Neural cell (in vitro differentiated cells): ENCODE results near the gene DCUN1D1. TPM values are rescaled to one million over a fixed set of nuclear protein-coding genes. Genes with fewer than 3 reads are reported as not detected.

Source experiments
- H2AFZ ChIP-seq: fragments of 200-600, 300-800 bp; sonication (generic), shearing (Covaris generic); 2 replicates; pipeline ENCODE4 v1.6.0; 2014; ENCODE audit warnings: low read depth, mild to moderate bottlenecking, antibody characterized with exemption, low read length, moderate library complexity
- H3F3A ChIP-seq: fragments of 200-600 bp; shearing (Covaris generic); 2 replicates; pipeline ENCODE4 v1.6.1; 2016; ENCODE audit warnings: mild to moderate bottlenecking, moderate library complexity, mixed read lengths, antibody characterized with exemption, low read length; ENCODE audit not compliant: insufficient read depth, poor library complexity, severe bottlenecking
- H3K27ac ChIP-seq: fragments of 200-600, 300-800 bp; sonication (generic), shearing (Covaris generic); 2 replicates; pipeline ENCODE4 v1.5.1; 2014; ENCODE audit warnings: mild to moderate bottlenecking, low read length, moderate library complexity
- H3K27me3 ChIP-seq: fragments of 300-800, 200-600 bp; sonication (generic), shearing (Covaris generic); 2 replicates; pipeline ENCODE4 v1.6.0; 2014; ENCODE audit warnings: mild to moderate bottlenecking, low read depth, low read length, moderate library complexity; ENCODE audit not compliant: insufficient read depth
- H3K36me3 ChIP-seq: fragments of 300-800, 200-600 bp; sonication (generic), shearing (Covaris generic); 2 replicates; pipeline ENCODE4 v1.5.1; 2014; ENCODE audit warnings: mild to moderate bottlenecking, antibody characterized with exemption, low read length, moderate library complexity; ENCODE audit not compliant: insufficient read depth
- H3K4me2 ChIP-seq: fragments of 300-800, 200-600 bp; sonication (generic), shearing (Covaris generic); 2 replicates; pipeline ENCODE4 v1.6.0; 2014; ENCODE audit warnings: mild to moderate bottlenecking, low read length
- H3K4me3 ChIP-seq: fragments of 300-800, 200-600 bp; sonication (generic), shearing (Covaris generic); 2 replicates; pipeline ENCODE4 v1.5.1; 2014; ENCODE audit warnings: mild to moderate bottlenecking, low read length, moderate library complexity
- H3K79me2 ChIP-seq: fragments of 200-600 bp; shearing (Covaris generic); replicated peaks from 2 replicates; pipeline ENCODE4 v1.6.0; 2014; ENCODE audit warnings: mild to moderate bottlenecking, low read length, moderate library complexity; ENCODE audit not compliant: insufficient read depth
- H3K9ac ChIP-seq: fragments of 300-800, 200-600 bp; sonication (generic), shearing (Covaris generic); 2 replicates; pipeline ENCODE4 v1.6.1; 2016; ENCODE audit warnings: mild to moderate bottlenecking, low read length, mixed read lengths
- H3K9me2 ChIP-seq: fragments of 200-600 bp; shearing (Covaris generic); 2 replicates; pipeline ENCODE4 v1.6.1; 2016; ENCODE audit warnings: mild to moderate bottlenecking, low read length, mixed read lengths; ENCODE audit not compliant: insufficient read depth
- H3K9me3 ChIP-seq: fragments of 200-600, 300-800 bp; sonication (generic), shearing (Covaris generic); 2 replicates; pipeline ENCODE4 v1.6.1; 2016; ENCODE audit warnings: mild to moderate bottlenecking, mixed run types, low read length, moderate library complexity, mixed read lengths
- H4K20me1 ChIP-seq: fragments of 200-600 bp; shearing (Covaris generic); 2 replicates; pipeline ENCODE4 v1.6.1; 2016; ENCODE audit warnings: mild to moderate bottlenecking, mixed run types; ENCODE audit not compliant: insufficient read depth
- CTCF ChIP-seq: fragments of 450-650 bp; IDR thresholded peaks from 2 replicates; pipeline ENCODE4 v1.5.1; 2014; ENCODE audit warnings: antibody characterized with exemption, mild to moderate bottlenecking, moderate library complexity; ENCODE audit not compliant: poor library complexity, severe bottlenecking
- EP300 ChIP-seq: fragments of 450-650 bp; conservative IDR thresholded peaks from 2 replicates; pipeline ENCODE4 v1.6.1; 2014; ENCODE audit warnings: antibody characterized with exemption, mild to moderate bottlenecking, moderate library complexity; ENCODE audit not compliant: poor library complexity, severe bottlenecking
- EZH2 ChIP-seq: fragments of 200-600, 300-800 bp; shearing (Covaris generic), sonication (generic); IDR thresholded peaks from 2 replicates; pipeline ENCODE4 v1.6.1; 2014; ENCODE audit warnings: antibody characterized with exemption, low read length, borderline replicate concordance, mild to moderate bottlenecking; ENCODE audit not compliant: insufficient read depth, poor library complexity, severe bottlenecking
- MXI1 ChIP-seq: fragments of 450-650 bp; conservative IDR thresholded peaks from 2 replicates; pipeline ENCODE4 v1.6.1; 2014; ENCODE audit warnings: antibody characterized with exemption, mild to moderate bottlenecking; ENCODE audit not compliant: poor library complexity, severe bottlenecking
- POLR2AphosphoS5 ChIP-seq: IDR thresholded peaks from 2 replicates; pipeline ENCODE4 v1.6.1; 2012
- RAD21 ChIP-seq: fragments of 450-650 bp; conservative IDR thresholded peaks from 2 replicates; pipeline ENCODE4 v1.6.1; 2014; ENCODE audit warnings: antibody characterized with exemption, mild to moderate bottlenecking, moderate library complexity
- REST ChIP-seq: IDR thresholded peaks from 2 replicates; pipeline ENCODE4 v1.6.1; 2012; ENCODE audit warnings: borderline replicate concordance
- SMC3 ChIP-seq: fragments of 450-650 bp; conservative IDR thresholded peaks from 2 replicates; pipeline ENCODE4 v1.6.1; 2014; ENCODE audit warnings: antibody characterized with exemption, mild to moderate bottlenecking, moderate library complexity; ENCODE audit not compliant: poor library complexity
- TAF1 ChIP-seq: IDR thresholded peaks from 2 replicates; pipeline ENCODE4 v1.6.1; 2012; ENCODE audit warnings: low read depth
- polyA plus RNA-seq: library from polyadenylated mRNA; depleted of rRNA; stranded (reverse); fragments of >200 nt; gene quantifications from 2 replicates; pipeline ENCODE4 v1.2.3, GENCODE V29; 2014

Gene DCUN1D1
- polyA plus RNA-seq, 1 donor from 2014 or later = 33.4 TPM

DNA sequence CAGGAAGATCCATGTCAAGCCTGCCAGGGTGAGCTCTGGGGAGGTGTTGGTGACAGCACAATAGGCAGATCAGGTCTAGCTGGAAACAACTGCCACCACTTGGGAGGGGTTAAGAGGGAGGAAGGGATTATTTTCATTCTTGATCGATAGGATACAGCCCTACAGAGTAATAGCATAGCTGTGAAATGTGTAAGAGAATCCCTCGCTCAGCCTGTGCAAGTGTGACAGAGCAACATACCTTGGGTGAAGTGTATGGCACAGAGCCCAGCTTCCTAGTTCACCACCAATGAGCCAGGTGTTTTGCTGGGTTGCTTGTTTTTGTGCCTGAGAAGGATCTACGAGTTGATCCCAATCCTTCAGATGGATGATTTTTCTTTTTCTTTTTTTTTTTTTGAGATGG lies 9.2 kb upstream of the DCUN1D1 start:
- no peak overlapping the region for H3K4me3 ChIP-seq
- H3F3A ChIP-seq = no peaks in the 10 kb centered on the region
- no peak overlapping the region for H3K27ac ChIP-seq
- H3K9ac ChIP-seq = no peak overlapping the region
- H3K36me3 ChIP-seq = no peaks in the 10 kb centered on the region
- H3K27me3 ChIP-seq = no peaks in the 10 kb centered on the region
- no peaks in the 10 kb centered on the region for H3K9me3 ChIP-seq
- TF ChIP-seq REST (no peak), CTCF (no peak), EP300 (no peak)
- no peak overlapping the region for H2AFZ ChIP-seq
- H3K79me2 ChIP-seq = no peaks in the 10 kb centered on the region
- H4K20me1 ChIP-seq = no peaks in the 10 kb centered on the region
- no peaks in the 10 kb centered on the region for H3K9me2 ChIP-seq
- H3K4me2 ChIP-seq = no peak overlapping the region

GRCh38 chr3:182986021-182986420 lies 5.7 kb upstream of the DCUN1D1 start:
- Histone ChIP-seq H3K36me3 (no peaks in the 10 kb centered on the region), H3F3A (no peaks in the 10 kb centered on the region), H3K9me2 (no peaks in the 10 kb centered on the region), H3K4me3 (no peak overlapping the region), H3K79me2 (no peaks in the 10 kb centered on the region), H3K27me3 (no peaks in the 10 kb centered on the region), H2AFZ (no peak overlapping the region), H3K9ac (no peak overlapping the region), H4K20me1 (no peaks in the 10 kb centered on the region), H3K4me2 (no peak overlapping the region), H3K27ac (no peak overlapping the region), H3K9me3 (no peaks in the 10 kb centered on the region)
- TF ChIP-seq CTCF (no peak), EZH2 (no peak), EP300 (no peak), REST (no peak), SMC3 (no peak), MXI1 (no peak), TAF1 (no peak), RAD21 (no peak), POLR2AphosphoS5 (no peak)
